Retinal pigment epithelial cell (primary cell): ENCODE results near the gene BTAF1.
A peak's percentile ranks its signal among the peaks of the same experiment; 100 is the strongest.

Source experiments
- DNase-seq: peaks from one replicate; pipeline ENCODE4 v3.0.0-alpha.2; 2010; ENCODE audit warnings: low read depth
- H3K4me3 ChIP-seq: 2 replicates; pipeline ENCODE4 v1.5.1; 2011; ENCODE audit warnings: mild to moderate bottlenecking, low read length, control low read depth, moderate library complexity
- TF ChIP-seq, protein P1 (sequence below): conservative IDR thresholded peaks from 2 replicates; pipeline ENCODE4 v1.5.1; 2011; ENCODE audit warnings: low read depth, low read length, control low read depth, inconsistent platforms

Gene BTAF1

DNA sequence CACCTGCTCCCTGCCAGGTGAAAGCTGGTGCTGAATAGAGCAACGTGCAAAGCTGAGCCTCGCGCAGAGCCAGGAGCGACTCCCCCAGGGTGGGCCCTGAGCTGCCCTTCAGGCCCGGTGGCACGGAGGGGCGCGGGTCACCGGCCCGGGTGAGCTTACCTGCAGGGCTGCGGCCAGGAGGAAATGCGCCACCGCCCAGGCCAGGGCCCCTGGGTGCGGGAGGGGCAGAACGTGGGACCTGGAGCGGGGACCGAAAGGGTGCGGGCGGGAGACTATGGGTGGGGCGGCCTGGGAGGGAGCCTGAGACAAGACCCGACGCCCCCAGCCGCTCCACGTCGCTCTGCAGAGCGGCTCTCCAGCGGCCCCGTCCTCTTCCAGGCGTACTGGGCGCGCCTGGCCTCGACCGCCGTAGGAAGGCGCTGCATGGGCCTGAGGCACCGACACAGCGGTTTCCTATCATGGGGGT is 122.1 kb downstream of the BTAF1 start:
- DNase-seq, result no peak
- H3K4me3 ChIP-seq, result peak overlapping the region; percentile 12

DNA sequence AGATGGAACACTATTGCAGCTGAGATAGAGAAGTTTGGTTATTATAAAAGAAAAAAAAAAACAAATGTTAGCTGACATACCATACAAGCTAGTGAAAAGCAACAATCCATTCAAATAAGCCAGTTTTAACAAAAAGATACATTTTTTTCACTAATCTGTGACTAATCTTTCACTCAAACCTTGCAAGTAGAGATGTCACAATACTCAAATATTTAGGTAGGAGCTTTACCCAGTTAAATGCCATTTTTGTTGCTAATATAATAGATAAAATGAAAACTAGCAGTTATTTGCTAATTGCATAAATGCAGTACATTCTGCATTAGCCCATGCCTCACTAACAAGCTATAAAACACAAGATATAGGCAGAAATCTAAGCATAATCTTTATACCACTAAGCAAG is 123.6 kb downstream of the BTAF1 start:
- DNase-seq, result no peak
- H3K4me3 ChIP-seq, result no peak overlapping the region
- TF ChIP-seq, protein P1, sequence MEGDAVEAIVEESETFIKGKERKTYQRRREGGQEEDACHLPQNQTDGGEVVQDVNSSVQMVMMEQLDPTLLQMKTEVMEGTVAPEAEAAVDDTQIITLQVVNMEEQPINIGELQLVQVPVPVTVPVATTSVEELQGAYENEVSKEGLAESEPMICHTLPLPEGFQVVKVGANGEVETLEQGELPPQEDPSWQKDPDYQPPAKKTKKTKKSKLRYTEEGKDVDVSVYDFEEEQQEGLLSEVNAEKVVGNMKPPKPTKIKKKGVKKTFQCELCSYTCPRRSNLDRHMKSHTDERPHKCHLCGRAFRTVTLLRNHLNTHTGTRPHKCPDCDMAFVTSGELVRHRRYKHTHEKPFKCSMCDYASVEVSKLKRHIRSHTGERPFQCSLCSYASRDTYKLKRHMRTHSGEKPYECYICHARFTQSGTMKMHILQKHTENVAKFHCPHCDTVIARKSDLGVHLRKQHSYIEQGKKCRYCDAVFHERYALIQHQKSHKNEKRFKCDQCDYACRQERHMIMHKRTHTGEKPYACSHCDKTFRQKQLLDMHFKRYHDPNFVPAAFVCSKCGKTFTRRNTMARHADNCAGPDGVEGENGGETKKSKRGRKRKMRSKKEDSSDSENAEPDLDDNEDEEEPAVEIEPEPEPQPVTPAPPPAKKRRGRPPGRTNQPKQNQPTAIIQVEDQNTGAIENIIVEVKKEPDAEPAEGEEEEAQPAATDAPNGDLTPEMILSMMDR, result no peak

More for the DNA sequence above, 122.1 kb downstream of the BTAF1 start:
- TF ChIP-seq, protein P1, result no peak

DNA sequence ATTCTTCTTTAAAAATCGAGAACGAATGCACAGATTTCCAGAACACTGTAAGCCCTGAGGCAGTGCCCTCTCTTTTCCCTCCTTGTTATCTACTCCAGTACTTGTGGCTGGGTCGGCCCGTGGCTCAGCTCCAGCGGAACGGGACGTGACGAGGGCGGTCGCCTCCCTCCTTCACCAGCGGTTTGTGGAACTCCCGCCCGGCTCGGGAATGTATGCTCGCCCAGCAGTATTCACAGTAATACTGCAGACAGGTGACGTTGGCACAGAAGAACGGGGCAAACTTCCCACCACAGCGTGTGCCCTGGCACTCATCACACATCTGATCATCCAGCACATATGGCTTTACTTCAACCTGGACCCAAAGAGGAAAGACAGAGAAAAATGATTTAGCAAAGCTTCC is 128.5 kb downstream of the BTAF1 start:
- TF ChIP-seq, protein P1, result no peak
- DNase-seq, result no peak
- no peak overlapping the region for H3K4me3 ChIP-seq

DNA sequence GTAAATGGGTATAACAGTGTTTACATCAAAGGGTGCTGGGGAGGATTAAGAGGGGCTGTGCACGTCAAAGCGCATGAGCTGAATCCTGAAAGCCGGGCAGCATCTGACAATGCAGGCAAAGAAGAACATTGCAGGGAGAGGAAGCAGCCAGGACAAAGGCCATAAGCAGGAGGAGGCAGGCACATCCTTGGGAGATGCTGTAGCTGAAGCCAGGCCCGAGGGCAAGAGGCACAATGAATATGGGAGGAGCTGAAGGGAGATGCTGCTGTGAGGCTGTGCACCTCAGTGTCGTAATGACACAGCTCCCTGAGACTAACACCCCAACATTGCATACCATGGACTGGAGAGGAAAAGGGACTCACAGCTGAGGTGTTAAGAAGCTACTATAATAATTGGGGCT is 129.2 kb downstream of the BTAF1 start:
- no peak overlapping the region for H3K4me3 ChIP-seq
- no peak for DNase-seq
- TF ChIP-seq, protein P1, result no peak

DNA sequence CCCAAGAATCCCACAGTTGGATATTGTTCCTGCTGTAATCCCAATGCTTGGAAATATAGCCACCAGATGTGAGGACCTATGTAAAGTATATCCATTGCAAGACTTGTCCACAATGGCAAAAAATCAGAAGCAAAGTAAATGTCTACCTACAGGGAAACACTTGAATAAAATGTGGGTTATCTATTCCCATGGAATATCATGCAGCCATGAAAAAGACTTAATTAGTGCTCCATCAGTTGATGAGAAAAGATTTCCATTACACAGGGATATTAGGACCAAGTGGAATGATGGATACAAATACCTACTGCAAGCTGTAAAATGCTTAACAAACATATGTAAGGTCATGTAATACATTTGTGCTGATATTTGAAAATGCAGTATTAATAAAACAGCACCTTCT is 131.2 kb downstream of the BTAF1 start:
- H3K4me3 ChIP-seq, result no peak overlapping the region
- DNase-seq, result no peak

DNA sequence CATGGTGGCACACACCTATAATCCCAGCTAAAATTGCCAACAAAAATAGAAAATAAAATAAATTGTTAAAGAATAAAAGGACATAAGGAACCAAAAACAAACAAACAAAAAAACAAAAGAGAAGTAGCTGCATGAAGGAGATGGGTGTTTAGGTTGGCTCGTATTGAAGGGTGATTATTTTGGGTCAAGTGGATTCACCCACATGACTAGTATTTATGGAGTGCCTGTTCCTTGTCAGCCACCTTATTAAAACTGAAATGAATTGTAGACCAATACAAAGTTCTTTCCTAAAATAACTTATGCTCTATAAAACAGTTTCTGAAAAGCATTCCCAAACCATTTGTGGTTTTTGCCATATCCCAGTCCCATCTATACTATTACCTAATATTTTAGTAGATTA is 138.7 kb downstream of the BTAF1 start:
- DNase-seq, result no peak
- H3K4me3 ChIP-seq, result no peak overlapping the region
- TF ChIP-seq, protein P1, result no peak

More for the DNA sequence above, 131.2 kb downstream of the BTAF1 start:
- TF ChIP-seq, protein P1, result no peak

DNA sequence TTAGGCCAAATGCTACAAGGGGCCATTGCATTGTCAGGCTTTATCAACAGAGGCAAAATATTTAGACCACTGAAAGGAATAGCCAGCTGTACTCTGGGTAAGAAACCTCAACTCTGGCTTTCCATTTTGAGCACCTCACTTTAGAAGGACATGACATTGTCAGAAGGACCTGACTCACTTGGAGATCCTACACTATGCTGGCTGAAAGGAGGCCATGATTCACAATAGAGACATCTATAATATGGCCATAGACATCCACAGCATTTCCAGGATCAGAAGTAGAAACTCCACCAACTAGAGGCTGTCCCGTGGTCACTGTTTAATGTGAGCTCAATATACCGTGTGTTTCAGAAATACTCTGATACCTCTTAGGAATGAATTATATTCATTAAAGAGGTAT is 140.9 kb downstream of the BTAF1 start:
- no peak overlapping the region for H3K4me3 ChIP-seq
- DNase-seq, result no peak
- TF ChIP-seq, protein P1, result no peak
